Measurements from ENCODE around the gene ADAR.
"Not testable (repeated sequence)": the region's sequence is repeated elsewhere in the genome, so short reads cannot be mapped to it uniquely, and the experiment has no call there.

Gene ADAR

DNA sequence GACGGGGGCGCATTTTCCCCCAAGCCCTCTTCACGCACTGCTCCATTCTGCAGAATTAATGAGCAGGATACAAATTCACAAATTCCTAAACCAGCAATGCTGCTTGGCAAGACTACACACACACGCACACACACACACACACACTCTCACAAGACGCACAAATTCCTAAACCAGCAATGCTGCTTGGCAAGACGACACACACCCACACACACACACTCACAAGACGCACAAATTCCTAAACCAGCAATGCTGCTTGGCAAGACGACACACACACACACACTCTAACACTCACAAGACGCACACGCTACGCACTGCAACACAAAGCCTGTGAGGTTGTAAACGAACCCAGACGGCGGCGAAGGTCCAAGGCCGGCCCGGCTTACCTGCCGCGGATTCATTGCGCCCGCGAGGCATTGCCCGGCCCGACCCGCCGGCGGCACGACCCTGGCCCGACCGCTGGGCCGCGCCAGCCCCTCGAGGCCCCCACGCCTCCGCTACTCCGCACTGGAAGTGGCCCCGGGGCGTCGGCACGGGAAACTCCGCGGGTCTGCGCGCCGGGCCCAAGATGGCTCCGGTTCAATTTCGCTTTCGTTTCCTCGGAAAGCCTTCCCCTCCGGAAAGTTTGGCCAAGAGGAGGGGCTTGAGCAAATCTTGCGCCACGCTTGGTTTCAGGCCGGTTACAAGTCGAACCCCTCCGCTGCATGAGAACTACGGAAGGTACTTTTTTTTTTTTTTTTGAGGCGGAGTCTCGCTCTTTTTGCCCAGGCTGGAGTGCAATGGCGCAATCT lies at the start of gene ADAR:
TSS of gene ADAR (minus strand) at position 578 of the 788 bp plus-strand sequence. CDS start at position 398, 180 bp downstream.
- DNase-seq, result peak; percentile 81

- no peak for DNase-seq
These were observed 49.6 kb upstream of the ADAR start for GRCh38 chr1:154657556-154657955.

DNA sequence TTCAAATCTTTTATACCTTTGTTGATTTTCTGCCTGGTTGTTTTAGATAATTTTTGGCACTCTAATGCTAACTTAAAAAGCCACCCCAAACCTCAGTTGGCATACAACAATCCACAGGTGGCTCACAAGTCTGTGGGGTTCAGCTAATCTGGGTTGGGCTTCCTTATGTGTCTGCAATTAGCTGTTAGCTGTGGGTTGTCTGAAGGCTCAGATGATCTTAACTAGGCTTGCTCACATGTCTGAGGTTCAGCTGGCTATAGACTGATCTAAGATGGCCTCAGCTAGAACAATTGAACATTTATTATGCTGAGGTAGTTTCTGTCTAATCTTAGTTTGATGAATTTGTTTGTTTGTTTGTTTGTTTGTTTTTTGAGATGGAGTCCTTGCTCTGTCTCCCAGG lies 44.9 kb upstream of the ADAR start:
- DNase-seq, result no peak

DNA sequence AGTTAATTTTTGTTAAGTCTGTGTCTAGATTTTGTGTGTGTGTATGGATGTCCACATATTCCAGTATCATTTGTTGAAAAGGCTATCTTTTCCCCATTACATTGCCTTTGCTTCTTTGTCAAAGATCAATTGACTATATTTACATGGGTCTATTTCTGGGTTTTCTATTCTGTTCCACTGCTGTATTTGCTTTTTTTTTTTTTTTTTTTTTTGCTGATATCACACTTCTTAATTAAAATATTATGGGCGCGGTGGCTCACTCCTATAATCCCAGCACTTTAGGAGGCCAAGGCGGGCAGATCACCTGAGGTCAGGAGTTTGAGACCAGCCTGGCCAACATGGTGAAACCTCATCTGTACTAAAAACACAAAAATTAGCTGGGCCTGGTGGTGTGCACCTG lies 36.7 kb upstream of the ADAR start:
- not testable (repeated sequence) for DNase-seq

GRCh38 chr1:154641534-154641933 lies 33.5 kb upstream of the ADAR start:
- no peak for DNase-seq

GRCh38 chr1:154639876-154640275 lies 31.9 kb upstream of the ADAR start:
- no peak for DNase-seq

DNA sequence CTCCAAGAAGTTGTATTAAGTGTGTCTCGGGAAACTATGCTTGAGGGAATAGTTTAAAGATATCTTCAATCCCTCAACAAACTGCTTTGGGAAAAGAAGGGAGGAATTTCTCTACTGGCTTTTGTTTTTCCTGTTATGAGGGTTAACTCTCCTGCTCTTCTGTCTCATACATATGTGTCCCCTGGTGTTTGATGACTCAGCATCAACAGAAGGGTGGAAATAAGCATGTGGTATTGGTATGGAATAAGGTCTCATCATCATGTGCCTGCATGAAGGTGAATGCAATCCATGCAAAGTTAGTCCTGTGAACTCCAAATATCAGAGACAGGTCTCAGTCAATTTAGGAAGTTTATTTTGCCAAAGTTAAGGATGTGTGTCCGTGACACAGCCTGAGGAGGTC lies 27.2 kb upstream of the ADAR start:
- no peak for DNase-seq

GRCh38 chr1:154629675-154630073 lies 21.7 kb upstream of the ADAR start:
- DNase-seq, result no peak

DNA sequence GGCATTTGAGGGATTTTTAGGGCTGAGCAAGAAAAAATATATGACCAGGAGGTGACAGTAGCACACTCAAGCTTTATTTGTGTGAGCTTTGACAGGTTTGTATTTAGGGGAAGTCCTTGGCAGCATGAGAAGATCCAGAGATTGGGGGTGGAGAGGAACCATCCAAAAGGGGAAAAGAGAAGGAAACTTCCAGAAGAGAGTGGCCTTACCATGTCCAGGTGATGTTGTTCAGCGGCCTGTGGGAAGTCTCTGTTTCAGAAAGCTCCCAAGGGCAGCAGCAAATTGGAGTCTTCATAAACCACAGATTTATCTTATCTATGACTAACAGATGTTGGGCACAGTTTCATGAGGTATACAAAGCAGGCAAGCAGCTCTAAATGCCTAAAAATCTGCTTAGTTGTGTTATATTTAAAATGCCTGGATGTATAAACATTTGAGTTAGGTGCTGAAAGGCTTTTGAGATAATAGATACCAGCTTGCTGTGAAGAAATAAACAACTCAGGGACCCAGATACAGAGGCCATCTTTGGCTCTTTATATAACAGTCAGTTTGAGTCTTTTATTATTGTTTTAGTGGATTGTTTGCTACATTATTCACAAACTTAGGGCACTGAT lies 21.2 kb upstream of the ADAR start:
- no peak for DNase-seq

GRCh38 chr1:154628121-154628405 lies 20.1 kb upstream of the ADAR start:
- DNase-seq, result no peak

DNA sequence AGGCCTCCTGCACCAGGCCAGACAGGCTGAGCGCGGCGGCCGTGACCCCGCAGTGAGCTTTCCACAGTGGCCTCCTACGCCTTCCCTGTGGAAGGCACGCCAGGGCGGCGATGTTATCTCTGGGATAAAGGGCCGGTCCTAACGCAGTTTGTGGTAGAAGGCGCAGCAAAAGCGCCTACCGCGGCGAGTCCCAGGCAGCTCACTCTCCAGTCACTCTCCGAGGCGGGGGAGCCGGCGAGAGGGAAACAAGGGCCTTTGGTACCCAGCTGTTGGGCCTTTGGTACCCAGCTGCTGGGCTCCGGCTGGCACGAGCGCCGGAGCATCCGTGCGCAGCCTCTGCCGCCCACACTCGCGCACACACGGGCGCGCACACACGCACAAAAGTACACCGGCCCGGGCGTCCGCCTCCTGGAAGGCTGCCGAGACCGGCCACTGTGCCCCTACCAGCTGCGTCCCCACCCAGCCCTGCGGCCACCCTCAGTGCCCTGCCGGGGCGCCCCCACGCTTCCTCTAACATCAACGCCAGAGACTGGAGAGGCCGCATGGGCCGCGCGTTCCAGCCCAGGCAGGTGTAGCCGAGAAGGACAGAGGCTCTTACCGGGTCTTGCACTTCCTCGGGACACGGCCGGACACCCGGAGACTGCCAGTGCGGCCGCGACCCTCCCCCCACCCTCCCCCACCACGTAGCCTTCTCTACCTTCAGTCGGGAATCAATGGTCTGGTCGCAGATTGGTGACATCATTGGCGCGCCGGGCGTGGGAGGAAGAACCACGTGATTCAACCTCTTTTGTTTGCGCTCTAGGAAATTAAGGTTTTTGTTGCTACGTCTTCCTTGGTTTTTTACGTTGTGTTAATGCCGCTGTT lies 19.5 kb upstream of the ADAR start:
- peak; percentile 87 for DNase-seq

DNA sequence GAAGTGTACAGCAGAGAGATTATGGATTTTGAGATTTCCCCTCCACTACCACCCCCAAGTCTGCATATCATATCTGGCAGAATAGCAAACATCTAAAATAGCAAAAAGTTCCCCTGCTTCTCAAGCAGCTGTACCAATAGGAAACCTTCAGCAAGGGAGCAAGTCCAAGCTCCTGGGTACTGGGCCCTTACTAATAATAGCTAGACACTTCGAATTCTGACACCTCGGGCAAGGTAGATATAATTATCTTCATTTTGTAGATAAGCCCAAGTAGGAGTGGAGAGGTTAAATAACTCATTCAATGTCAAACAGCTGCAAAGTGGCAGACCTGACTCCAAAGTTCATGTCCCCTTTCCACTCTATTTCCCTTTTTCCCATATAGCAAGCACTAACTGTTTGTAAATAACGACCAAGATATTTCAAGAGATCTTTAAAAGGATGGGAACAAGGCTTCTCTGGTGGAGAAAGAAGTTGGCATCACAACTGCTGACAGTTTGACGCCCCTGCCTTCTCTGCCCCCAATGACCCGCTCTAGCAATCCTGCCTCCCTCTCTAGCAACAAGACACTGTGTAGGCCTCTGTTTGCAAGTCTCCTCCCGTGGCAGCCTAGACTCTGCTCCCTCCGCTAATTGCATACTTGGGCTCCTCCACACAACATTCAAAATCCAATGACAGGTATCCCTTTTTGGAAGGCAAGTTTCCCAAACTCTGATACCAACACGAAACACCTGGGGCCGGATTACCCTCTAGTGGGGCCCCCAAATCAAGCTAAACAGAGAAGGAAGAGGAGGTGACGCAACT lies 18.7 kb upstream of the ADAR start:
- DNase-seq, result no peak

GRCh38 chr1:154624746-154625643 lies 17.0 kb upstream of the ADAR start:
- DNase-seq, result no peak

DNA sequence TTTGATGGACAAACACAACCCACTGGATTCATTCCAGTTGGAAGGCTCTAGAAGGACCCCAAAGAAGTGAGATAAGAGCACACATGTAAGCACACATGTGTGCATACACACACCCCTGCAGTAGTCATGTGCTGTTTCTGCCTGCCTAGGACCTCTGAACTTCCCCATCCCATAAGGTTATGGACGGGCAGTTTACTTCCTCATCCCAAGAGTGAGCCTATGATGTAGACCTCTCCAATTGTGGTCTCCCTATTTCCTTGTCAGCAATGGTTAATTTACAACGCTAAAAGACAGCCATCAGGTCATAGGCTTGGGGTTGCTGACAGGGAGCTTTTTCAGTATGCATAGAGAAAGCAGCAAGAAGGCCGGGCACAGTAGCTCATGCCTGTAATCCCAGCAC lies 15.4 kb upstream of the ADAR start:
- no peak for DNase-seq

- no peak for DNase-seq
These were observed 14.6 kb upstream of the ADAR start for GRCh38 chr1:154622503-154623039.

- no peak for DNase-seq
These were observed 13.9 kb upstream of the ADAR start for GRCh38 chr1:154621875-154622274.

- DNase-seq, result no peak
These were observed 12.8 kb upstream of the ADAR start for GRCh38 chr1:154620751-154621150.

DNA sequence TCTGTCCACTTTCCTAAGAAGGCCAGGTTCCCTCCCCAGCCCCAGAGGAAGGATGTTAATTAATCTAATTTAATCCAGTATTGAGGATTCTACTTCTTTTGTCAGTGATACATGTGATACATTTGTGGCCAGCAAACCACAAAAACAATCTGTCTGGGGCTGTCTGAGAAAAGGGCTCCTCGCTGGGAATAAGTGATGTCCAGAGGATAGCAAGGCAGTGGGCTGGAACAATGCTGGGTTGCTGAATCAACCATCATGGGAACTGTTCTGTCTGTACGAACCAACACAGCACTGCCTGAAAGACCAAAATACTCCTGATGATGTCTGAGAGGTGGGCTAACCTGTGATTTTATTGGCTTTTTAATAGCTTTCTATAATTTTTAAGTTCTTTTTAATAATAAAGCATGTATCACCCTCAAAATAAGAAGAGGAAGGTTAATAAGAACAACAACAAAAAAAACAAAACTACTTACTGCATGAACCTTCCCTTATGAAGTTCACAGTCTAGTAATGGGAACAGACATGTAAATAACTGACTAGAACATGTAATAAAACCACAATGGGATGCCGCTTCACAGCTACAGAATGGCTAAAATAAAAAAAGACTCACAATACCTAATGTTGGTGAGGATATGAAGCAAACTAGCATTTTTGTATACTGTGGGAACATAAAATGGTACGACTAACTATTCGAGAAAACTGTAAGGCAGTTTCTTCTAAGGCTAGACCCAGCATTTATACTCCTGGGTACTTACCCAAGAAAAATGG lies 11.4 kb upstream of the ADAR start:
- DNase-seq, result no peak

- no peak for DNase-seq
These were observed 8.8 kb upstream of the ADAR start for GRCh38 chr1:154616659-154617345.

GRCh38 chr1:154615411-154615810 lies 7.4 kb upstream of the ADAR start:
- no peak for DNase-seq

Data from NCI-H2171 (cell line).